HG02884 (cell line): Measurements from ENCODE around the gene ACOT7.

Experiments
- ATAC-seq: cut with Tn5 transposase; IDR thresholded peaks from one replicate; pipeline ENCODE4 v1.9.1; 2021; ENCODE audit warnings: mild to moderate bottlenecking, moderate library complexity; ENCODE audit not compliant: unreplicated experiment

ACOT7 gene

GRCh38 chr1:6424619-6425593, 31.3 kb upstream of the ACOT7 start, which contains the start of gene ESPN:
ESPN (plus strand) TSS chr1:6424776; CDS start chr1:6424956, 180 bp downstream.
- no peak for ATAC-seq

GRCh38 chr1:6424000-6424565, 30.5 kb upstream of the ACOT7 start:
- no peak for ATAC-seq

- no peak for ATAC-seq
Measured at GRCh38 chr1:6423321-6423999, 29.9 kb upstream of the ACOT7 start.

- ATAC-seq: no peak
Measured at GRCh38 chr1:6421266-6421665, 27.7 kb upstream of the ACOT7 start.

GRCh38 chr1:6420454-6421042, 27.0 kb upstream of the ACOT7 start:
- no peak for ATAC-seq

- ATAC-seq: no peak
Measured at GRCh38 chr1:6419804-6420453, 26.4 kb upstream of the ACOT7 start, which contains the start of gene HES2. HES2 (minus strand) TSS chr1:6419919; CDS start chr1:6419820, 99 bp downstream.

- ATAC-seq: no peak
Measured at GRCh38 chr1:6419397-6419803, 25.8 kb upstream of the ACOT7 start.

GRCh38 chr1:6418668-6419396, 25.3 kb upstream of the ACOT7 start:
- no peak for ATAC-seq

- no peak for ATAC-seq
Measured at GRCh38 chr1:6417961-6418667, 24.5 kb upstream of the ACOT7 start.

- ATAC-seq: no peak
Measured at GRCh38 chr1:6416906-6417305, 23.3 kb upstream of the ACOT7 start.

- ATAC-seq: no peak
Measured at GRCh38 chr1:6416295-6416656, 22.7 kb upstream of the ACOT7 start.

- ATAC-seq: no peak
Measured at GRCh38 chr1:6414881-6415626, 21.5 kb upstream of the ACOT7 start.

- ATAC-seq: peak; percentile 66
Measured at GRCh38 chr1:6414443-6414844, 20.9 kb upstream of the ACOT7 start.

GRCh38 chr1:6412896-6413295, 19.3 kb upstream of the ACOT7 start:
- ATAC-seq: no peak

- ATAC-seq: no peak
Measured at GRCh38 chr1:6410248-6410893, 16.8 kb upstream of the ACOT7 start.

- ATAC-seq: no peak
Measured at GRCh38 chr1:6409733-6410132, 16.2 kb upstream of the ACOT7 start.

GRCh38 chr1:6409053-6409452, 15.5 kb upstream of the ACOT7 start:
- ATAC-seq: no peak

GRCh38 chr1:6408023-6408422, 14.5 kb upstream of the ACOT7 start:
- ATAC-seq: no peak
